Bronchial epithelial cell (primary cell): Measurements from ENCODE around the gene SEPSECS. TPM values are rescaled to one million over a fixed set of nuclear protein-coding genes. Genes with fewer than 3 reads are reported as not detected.

Experiments
- DNase-seq: peaks from one replicate; pipeline ENCODE4 v3.0.0-alpha.2; 2010; ENCODE audit warnings: low read depth
- FAIRE-seq: peaks from 2 replicates; lab custom pipeline; 2011; peaks lifted over from hg19 to GRCh38; lab: Jason Lieb, UNC
- H3K27me3 ChIP-seq: 2 replicates; pipeline ENCODE4 v1.5.1; 2011; ENCODE audit warnings: low read length; ENCODE audit not compliant: control insufficient read depth, insufficient read depth
- H3K36me3 ChIP-seq: 2 replicates; pipeline ENCODE4 v1.5.1; 2011; ENCODE audit warnings: low read length; ENCODE audit not compliant: control insufficient read depth, insufficient read depth
- H3K4me3 ChIP-seq: 2 replicates; pipeline ENCODE4 v1.5.1; 2011; ENCODE audit warnings: mild to moderate bottlenecking, low read depth, low read length, control low read depth
- CTCF ChIP-seq: IDR thresholded peaks from 2 replicates; pipeline ENCODE4 v1.5.1; 2011; ENCODE audit warnings: mild to moderate bottlenecking, moderate library complexity, low read length, control low read depth, inconsistent platforms; ENCODE audit not compliant: insufficient read depth, severe bottlenecking
- total RNA-seq: library from RNA; depleted of rRNA; stranded (reverse); fragments of >200 nt; gene quantifications from 2 replicates; pipeline ENCODE4 v1.2.1, GENCODE V29; 2014

SEPSECS gene
- total RNA-seq, 1 donor from 2014 or later = 6.6 TPM

- H3K4me3 ChIP-seq = no peak overlapping the region
- DNase-seq (no peak), FAIRE-seq (no peak)
- H3K36me3 ChIP-seq = no peaks in the 10 kb centered on the region
- no peak for TF ChIP-seq CTCF
- no peaks in the 10 kb centered on the region for H3K27me3 ChIP-seq
Observed at GRCh38 chr4:25100710-25101109, 59.5 kb downstream of the SEPSECS start.

- no peak for TF ChIP-seq CTCF
- no peak for FAIRE-seq
- Histone ChIP-seq H3K36me3 (no peaks in the 10 kb centered on the region), H3K27me3 (no peaks in the 10 kb centered on the region), H3K4me3 (no peak overlapping the region)
- DNase-seq = no peak
Observed at GRCh38 chr4:25100021-25100555, 60.2 kb downstream of the SEPSECS start.

- H3K27me3 ChIP-seq = no peaks in the 10 kb centered on the region
- H3K36me3 ChIP-seq = no peaks in the 10 kb centered on the region
- no peak overlapping the region for H3K4me3 ChIP-seq
- FAIRE-seq (no peak), DNase-seq (peak; percentile 46)
- no peak for TF ChIP-seq CTCF
Observed at GRCh38 chr4:25098964-25099891, 61.0 kb downstream of the SEPSECS start.

- DNase-seq (no peak), FAIRE-seq (peak; percentile 13)
- Histone ChIP-seq H3K27me3 (no peaks in the 10 kb centered on the region), H3K4me3 (no peak overlapping the region), H3K36me3 (no peaks in the 10 kb centered on the region)
- TF ChIP-seq CTCF = no peak
Observed at GRCh38 chr4:25096981-25097443, 63.2 kb downstream of the SEPSECS start.

- no peak for TF ChIP-seq CTCF
- H3K27me3 ChIP-seq = no peaks in the 10 kb centered on the region
- H3K36me3 ChIP-seq = no peaks in the 10 kb centered on the region
- no peak overlapping the region for H3K4me3 ChIP-seq
- FAIRE-seq (no peak), DNase-seq (no peak)
Observed at GRCh38 chr4:25096251-25096980, 63.8 kb downstream of the SEPSECS start.
